Activated CD8-positive, alpha-beta memory T cell treated with anti-CD3 and anti-CD28 coated beads for 1 hour (primary cell): ENCODE data around the gene CYP27C1.

ENCODE experiments used
- DNase-seq, 2 donors: peaks; one replicate each; pipeline ENCODE4 v3.0.0-alpha.2; 2020; ENCODE audit warnings: low read depth in 1 of 2; ENCODE audit errors: extremely low read depth in 1 of 2

The CYP27C1 gene

DNA sequence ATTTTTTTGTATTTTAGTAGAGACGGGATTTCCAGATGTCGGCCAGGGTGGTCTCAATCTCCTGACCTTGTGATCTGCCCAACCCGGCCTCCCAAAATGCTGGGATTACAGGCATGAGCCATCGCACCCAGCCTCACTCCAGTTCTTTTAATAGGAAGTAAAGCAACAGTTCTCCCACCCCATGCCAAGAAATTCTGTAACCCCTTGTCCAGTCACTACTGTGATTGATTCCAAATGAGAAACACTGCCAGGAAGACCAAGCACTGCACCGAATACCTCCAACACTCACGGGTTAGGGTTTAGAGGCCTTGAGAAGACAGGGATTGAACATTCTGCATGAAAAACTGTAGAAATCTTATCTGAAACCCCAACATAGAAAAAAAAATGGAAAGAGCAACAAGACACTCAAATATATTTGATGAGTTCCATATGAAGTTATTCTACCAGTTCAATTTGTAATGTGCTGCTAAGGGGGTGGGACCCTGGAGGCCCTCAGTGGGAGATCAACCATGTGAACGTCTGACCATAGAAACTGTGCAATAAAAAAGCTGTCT is 65.0 kb downstream of the CYP27C1 start:
- DNase-seq, result no peak

DNA sequence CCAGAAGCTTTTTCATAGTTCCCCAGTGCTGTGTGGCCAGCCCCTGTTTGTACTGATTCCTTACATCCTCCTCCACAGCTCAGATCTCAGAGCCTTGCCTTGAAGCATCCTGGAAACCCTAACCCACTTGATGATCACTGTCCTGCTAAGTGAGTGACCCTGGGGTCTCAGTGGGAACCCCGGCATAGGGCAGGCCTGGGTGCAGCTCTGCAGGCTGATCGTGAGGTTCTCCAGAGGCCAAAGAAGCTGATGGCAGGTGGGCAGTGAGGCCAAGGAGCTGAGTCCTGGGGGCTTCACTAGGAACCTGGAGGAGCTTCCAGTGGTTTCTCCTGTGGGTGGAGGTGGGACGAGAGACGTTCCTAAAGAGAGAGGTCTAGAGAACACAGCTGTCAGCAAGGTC is 65.7 kb downstream of the CYP27C1 start:
- no peak for DNase-seq

DNA sequence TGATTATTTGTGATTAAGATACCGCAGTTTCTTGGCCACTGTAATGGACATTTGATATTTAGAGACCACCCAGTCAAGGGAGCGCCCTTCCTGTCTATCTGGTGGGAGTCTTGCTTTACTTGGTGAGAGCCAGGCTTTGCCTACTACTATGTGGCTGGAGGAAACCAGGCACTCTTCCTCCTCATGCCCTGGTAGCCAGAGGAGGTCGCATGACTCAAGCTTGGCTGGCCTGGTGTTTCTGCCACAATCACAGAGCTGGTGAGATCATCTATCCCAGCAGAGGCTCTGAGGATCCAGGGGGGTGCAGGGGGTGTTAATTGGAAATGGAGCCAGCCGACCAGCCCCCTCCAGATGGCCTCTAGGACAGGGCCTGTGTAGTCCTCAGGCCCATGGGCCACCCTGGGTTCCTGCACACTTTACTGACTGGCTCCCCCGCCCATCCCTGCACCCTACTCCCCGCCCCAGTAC is 66.4 kb downstream of the CYP27C1 start:
- DNase-seq, result no peak

DNA sequence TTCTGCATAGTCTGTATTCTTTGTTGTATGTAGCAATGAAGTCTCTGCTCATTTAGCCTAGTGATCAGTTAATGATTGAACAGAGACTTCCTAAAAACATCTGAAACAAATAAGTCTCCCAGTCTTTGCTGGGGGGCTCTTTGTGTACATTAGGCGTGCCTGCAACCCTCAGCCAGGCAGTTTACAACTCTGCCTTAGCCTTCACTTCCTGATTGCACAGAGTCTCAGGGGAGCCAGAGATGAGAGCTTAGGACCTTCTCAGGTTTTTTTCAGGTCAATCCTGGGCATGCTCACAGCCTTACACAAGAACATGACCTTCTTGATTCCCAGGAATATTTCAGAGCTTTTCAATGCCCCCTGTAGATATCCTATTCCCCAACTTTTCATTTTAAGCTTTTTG is 69.1 kb downstream of the CYP27C1 start:
- DNase-seq, result no peak

DNA sequence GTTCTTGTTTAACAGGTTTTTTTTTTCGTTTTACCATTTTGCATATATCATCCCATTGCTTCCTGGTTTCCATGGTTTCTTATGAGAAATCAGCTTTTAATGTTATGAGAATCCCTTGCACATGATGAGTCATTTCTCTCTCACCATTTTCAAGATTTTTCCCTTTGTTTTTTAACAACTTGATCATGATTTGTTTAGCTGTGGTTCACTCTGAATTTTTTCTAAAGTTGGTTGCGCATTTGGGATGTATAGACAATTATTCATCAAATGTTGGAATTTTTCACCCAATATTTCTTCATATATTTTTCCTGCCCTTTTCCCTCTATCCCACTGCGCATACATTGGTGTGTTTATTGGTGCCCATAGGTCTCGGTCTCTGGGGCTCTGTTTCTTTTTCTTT is 70.7 kb downstream of the CYP27C1 start:
- DNase-seq, result no peak

DNA sequence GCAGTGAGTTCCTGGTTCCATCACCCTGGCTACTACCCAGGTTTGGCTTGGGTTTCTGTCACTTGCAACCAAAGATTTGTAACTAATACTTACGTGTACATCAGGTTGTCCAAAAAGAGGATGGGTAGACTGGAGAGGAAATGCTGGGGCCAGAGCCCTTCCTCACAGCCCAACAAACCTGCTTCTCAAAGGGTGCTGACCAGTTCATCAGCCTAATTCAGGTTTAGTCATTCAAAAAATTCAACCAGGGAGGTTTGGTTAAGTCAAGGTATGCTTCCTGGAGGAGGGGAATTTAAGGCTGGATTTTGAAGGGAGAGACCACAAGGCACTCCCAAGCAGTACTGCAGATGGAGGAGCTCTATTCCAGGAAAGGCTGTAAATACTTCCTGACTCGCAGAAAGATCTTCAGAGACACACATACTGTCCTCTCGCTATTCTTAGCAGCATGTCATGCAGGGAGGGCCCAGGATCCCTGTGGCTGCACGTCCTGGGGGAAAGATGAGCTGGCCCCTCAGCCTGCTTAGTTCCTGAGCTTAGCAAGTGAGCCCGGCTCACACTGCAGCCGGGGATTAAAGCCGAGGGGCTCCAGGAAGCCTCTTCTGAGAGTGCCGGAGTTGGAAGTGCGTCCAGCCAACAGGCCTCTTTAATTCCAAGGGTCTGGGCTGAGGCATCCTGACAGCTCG is 73.1 kb downstream of the CYP27C1 start:
- DNase-seq, result no peak

DNA sequence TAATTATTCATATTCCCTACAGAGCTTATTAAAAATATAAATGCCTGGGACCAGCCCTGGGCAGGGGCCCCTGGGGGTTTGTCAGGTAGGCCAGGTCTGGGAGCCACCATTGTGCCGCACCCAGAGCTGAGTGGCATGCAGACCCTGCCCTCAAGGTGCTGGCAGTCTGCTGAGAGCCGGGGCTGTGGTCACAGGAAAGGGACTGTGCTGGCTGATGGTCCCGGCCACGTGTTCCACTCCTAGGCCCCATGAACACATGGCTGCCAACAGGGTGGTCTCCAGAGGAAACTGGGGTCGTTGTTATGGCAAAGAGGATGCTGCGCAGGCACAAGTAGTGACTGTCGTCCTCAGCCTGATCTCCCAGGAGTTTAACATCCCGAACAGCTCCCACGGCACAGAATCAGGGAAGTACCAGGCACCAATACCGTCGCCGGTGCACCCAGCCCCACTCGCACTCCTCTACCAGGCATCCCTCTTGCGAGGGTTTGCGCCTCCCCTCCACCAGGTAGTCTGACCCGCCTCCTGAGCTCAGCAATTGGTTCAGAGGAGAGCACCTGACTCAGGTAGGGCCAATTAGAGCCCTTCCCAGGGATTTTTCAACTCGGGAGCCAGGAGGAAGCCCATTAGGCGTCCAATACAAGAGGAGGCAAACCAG is 73.9 kb downstream of the CYP27C1 start:
- DNase-seq, result no peak

DNA sequence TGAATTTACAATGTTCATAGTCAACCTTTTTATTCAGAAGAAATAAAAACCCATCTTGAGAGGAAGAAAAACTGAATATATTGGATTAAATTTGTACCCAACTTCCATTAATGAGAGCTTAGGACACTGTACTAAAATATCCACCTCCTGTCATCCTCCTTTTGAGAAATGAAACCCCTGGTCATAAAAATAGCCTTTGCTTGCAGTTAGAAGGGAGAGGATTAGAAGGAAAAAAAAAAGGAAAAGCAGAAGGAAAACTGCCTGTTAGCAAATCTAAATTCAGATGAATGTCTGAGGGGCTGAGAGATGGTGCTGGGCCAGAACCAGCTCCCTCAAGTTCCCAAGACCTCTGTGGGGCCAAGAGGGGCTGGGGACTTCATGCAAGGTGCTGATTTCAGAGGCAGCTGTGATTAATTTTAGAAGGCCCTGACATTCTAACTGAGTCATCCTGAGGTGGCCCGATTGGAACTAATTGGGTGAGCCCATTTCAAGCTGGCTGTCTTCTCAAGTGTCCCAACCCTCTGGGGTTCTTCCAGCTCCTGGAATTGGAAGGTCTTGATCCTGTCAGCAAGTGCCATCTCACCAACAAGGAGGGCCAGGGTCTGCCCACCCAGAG is 74.7 kb downstream of the CYP27C1 start:
- DNase-seq, result no peak

DNA sequence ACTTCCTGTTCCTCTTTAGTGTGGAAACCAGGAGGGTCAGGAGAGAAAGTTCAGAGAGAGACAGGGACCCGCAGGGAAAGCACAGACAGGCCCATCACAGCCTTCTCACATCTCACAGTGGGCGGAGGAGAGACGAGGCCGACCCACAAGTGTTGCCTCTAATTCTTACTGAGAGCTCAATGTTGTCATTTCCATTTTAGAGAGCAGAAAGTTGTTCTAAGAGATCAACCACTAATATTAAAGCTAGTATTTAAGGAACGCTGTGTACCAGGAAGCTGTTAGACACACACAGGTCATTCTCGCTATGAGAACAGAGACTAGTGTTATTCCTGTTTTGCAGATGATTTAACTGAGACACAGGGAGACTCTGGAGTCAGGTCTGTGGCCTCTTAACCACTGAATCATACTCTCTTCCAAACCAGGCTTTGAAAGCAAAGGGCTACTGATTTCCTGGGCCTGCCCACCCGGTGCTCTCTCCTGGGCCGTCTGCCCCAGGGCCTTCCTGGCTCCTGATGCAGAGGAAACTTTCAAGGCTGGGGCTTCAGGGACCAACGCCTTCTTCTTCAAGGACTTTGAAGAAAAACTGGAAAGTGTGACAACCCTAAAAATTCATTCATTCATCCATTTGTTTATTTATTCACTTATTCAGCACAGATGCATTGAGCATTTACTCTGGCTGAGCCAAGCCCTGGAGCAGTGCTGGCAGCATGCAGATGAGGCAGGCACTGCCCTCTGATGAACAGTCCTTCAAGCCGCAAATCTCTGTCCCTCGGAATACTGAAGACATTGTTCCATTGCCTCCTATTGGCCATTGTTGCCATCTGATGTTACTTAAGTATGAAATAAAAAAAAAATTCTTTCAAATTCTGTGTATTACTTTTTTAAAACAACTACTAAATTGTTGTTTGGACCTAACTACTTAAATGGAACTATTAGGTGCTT is 76.0 kb downstream of the CYP27C1 start:
- no peak for DNase-seq

DNA sequence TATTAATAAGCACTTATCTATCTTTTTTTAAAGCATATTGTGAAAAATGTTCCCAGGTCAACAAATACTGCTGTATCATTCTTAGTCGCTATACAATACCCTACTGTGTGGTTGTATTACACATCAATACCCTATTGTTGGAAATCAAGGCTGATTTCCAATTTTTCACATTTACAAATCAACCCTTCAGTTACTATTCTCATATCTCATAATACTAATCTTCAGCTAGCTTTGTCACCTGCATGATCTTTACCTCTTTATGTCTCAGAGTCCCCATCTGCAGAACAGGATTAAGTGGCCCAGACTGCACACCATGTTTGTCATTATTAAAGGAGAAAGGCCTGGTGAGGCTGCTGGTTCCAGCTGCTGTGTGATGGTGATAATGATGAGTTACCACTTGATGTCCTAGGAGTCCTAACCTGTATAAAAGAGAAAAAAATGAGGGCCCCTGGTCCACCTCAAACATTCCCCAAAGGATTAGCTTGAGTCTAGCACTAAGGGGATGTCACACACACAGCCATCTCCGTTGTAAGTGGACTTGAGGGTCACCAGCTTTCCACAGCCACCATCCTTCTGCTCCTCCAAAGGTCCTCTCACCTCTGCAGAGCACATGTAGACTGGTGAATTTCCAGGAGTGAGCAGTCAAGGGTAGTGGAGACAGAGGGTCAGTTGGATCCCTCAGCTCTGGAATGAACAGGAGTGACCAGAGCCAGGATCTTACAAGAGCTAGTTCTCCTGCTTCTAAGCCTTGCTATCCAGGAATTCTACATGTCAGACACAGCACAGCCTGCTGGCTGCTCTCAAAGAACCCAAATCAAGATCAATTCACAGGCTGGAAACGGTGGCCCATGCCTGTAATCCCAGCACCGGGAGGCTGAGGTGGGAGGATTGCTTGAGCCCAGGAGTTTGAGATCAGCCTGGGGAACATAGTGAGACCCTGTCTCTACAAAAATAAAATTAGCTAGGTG is 77.2 kb downstream of the CYP27C1 start:
- DNase-seq, result no peak

DNA sequence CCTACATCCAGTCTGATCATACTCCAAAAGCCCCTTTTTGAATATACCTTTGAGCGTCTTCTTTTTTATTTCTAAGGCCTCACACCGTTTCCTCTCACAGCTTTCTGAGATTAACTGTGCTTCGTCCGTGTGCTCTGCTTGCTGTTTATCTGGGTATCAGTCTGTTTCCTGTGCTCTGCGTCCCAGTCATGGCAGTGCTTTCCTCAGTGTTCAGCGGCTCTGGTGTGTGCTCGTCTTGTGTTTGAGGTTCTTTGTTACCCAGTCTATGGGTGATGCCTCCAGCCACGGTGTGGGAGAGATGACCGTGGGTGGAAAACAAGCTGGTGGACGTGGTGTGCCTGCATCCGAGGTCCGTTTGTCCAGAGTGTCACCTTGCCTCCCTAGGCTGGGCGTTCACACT is 79.6 kb downstream of the CYP27C1 start:
- no peak for DNase-seq

DNA sequence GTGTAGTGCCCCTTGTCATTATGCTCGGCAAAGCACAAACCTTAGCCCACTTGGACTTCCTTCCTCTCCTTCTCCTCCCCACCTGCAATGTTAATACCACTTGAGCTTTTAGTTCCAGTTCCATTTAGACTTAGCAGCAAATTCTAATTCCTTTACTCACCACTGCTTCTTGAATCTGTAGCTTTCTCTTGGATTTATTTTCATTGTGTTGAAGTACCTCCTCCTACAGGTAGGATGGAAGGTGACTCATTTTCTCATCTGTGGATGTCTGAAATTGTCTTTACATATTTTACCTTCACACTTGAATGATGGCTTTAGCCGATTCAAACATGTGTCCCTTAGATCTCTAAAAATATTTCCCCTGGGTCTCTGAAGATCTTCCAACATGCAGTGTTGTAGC is 80.3 kb downstream of the CYP27C1 start:
- no peak for DNase-seq

DNA sequence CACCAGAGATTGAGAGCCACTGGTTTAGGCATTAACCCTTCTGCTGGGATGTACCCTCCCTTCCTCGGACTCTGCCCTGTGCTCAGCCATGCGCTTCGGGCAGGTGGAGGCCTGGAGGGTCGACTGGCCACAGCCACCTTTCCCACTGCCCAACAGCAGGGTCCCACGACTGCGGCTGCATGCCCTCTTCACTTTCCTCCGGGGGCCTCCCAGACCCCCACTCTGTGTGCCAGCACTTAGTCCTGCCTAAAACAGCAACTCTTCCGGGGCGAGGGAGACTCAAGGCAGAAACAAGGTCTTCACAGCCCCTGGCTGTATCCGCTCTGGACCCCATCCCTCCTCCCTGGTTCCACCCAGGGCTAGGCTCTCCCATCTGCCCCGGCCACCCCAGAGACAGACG is 81.8 kb downstream of the CYP27C1 start:
- no peak for DNase-seq

DNA sequence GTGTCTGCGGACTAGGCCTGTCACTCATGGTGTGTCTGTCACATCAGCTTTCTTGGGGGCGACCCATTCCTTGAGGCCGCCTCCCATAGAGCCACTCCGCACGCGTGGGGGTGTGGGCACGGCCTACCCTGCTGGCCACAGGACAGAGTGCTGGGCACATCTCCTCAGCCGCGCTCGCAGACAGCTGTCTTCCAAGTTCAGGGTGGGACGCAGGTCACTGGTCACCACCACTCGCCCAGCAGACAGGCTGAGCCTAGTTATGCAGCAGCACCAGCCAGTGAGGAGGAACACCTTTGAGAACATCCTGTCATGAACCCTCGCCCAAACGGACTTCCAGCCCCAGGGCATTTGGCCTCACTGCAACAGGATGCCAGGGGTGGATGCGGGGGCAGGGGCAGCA is 82.4 kb downstream of the CYP27C1 start:
- no peak for DNase-seq

DNA sequence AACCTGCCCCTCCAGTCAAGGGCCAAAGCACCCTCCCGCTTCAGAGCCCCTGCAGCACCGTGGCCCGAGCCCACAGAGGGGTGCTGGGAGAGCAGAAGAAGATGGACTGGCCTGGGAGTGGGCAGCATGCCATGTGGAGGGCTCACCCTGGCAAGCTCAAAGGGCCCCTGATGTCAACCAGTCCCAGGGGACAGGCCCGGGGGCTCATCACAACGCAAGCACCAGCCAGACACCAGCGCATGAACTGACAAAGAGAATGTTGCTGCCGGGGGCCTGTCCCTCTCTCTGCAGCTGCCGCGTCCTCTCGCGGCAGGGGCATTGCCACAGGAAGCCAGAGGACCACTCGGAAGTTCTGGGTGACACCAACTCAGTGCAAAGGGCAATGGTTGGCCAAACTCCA is 82.9 kb downstream of the CYP27C1 start:
- no peak for DNase-seq

DNA sequence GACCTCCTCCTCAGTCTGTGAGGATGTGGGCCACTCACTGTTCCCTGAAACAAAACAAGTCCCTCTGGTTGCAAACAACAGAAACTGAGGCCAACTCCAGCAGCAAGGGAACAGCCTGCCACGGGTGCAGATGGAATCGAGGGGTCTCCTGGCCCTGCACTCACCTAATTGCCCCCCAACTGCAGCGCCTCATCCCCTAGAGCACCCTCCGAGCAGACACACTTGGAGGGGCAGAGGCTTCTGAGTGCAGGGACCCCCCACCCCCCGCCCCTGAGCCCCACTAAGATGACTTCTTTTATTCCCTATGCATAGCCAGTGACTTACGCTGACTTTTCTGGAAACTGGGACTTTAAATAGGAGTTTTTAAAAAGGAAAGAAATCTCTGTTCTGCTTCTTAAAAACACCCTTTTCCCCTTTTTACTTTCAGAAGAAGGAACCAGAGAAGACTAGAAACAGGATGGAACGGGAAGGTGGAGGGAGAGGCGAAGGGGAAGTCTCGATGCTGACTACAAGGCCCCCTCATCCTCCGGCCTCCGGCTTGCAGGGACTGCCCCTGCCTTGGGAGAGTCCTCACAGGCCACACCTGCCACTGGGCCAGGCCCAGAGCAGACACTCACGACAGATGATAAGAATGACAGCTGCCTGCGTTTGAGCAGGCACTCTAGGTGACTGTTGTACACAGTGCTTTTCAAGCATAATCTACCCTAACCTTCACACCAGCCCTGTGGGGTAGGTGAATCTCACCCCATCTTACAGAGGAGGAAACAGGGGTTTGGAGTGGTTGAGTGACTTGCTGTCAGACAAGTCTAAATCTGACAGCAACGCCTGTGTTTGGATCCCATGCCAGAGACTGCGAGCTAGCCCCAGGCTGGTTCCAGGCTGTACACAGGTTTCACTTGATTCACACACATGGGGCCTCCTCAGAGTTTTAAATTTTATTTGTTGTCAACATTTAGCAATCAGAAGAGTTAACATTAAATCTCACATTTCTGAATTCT is 85.0 kb downstream of the CYP27C1 start:
- no peak for DNase-seq

DNA sequence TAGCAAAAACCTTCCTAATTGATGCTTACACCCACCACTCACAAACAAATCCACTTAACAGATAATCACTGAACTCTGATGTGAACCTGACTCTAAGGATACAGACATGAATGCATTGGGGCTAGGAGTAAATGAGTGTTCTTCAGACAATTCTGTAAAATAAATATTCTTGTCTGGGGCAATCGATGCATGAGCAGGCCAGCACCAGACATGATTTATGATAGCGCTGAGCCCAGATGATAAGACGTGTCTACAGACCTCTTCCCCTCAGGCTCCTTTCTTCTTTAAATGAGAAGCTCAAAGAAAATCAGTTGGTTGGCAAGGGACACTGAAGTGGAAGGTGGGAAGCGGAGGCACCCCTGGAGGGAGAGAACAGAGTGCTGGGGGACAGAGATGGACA is 85.9 kb downstream of the CYP27C1 start:
- no peak for DNase-seq
